Right lobe of liver (tissue), 6 donors: ENCODE data around the gene FBLN1. TPM values are rescaled to one million over a fixed set of nuclear protein-coding genes. Genes with fewer than 3 reads are reported as not detected.
"Not testable (repeated sequence)": the region's sequence is repeated elsewhere in the genome, so short reads cannot be mapped to it uniquely, and the experiment has no call there.

Experiments
- ATAC-seq, 4 donors: fragments of 200-7000 bp; cut with Tn5 transposase; one replicate each; pipeline ENCODE4 v1.9.1; 2020; ENCODE audit warnings: mild to moderate bottlenecking in 4 of 4, moderate library complexity in 4 of 4
- DNase-seq, 3 donors: peaks; one replicate each; pipeline ENCODE4 v3.0.0-alpha.2; 2020
- H3K27ac ChIP-seq, 3 donors: fragments of 200-600 bp; one replicate each; pipeline ENCODE4 v1.8.0; 2022
- H3K27me3 ChIP-seq, 2 donors: fragments of 200-600 bp; one replicate each; pipeline ENCODE4 v1.8.0; 2022
- H3K36me3 ChIP-seq, 4 donors: fragments of 200-600 bp; sonication (generic) in 1 of 4; one replicate each; pipeline versions ENCODE4 v1.5.1 to v1.8.0; 2017 to 2022; ENCODE audit warnings: control low read depth in 1 of 4
- H3K4me1 ChIP-seq, 4 donors: fragments of 200-600 bp; sonication (generic) in 1 of 4; one replicate each; pipeline versions ENCODE4 v1.5.1 to v1.8.0; 2017 to 2022; ENCODE audit warnings: control low read depth in 1 of 4
- H3K4me3 ChIP-seq, 3 donors: fragments of 200-600 bp; one replicate each; pipeline ENCODE4 v1.8.0; 2022
- H3K9me3 ChIP-seq, 4 donors: fragments of 200-600 bp; sonication (generic) in 1 of 4; one replicate each; pipeline versions ENCODE4 v1.5.1 to v1.8.0; 2017 to 2022; ENCODE audit warnings: control low read depth in 1 of 4
- POLR2A ChIP-seq: fragments of 450-650 bp; IDR thresholded peaks from one replicate; pipeline ENCODE4 v1.6.1; 2017; ENCODE audit warnings: antibody characterized with exemption, mild to moderate bottlenecking
- WGBS: methylation state at CpG from one replicate; pipeline ENCODE4 v1.1.6; 2018; ENCODE audit warnings: low coverage, low lambda C conversion rate; ENCODE audit not compliant: insufficient coverage; ENCODE audit errors: missing lambda C conversion rate; 5-methylcytosine and 5-hydroxymethylcytosine counted together
- intact Hi-C, 2 donors: fragments of 100-400 bp; cut with DNase I; formaldehyde crosslinking; loops; one replicate each; pipeline versions ENCODE4 v1.11.2 to v1.14.1; 2022
- total RNA-seq, 6 experiments: library from RNA; depleted of rRNA in 2 of 6; stranded (reverse); fragments of >200 nt in 2 of 6; fragmentation: NEBNext Ultra II Directional in 3 of 6; extraction: Animal tissue kit (Norgen Biotek cat#: 25700) in 3 of 6; gene quantifications; one replicate each; pipeline versions ENCODE4 v1.1.0 to v1.2.4, GENCODE V29; 2016 to 2023
- TF ChIP-seq, protein P1 (sequence below), 4 donors: fragments of 200-600 bp in 3 of 4; fragments of 450-650 bp in 1 of 4; IDR thresholded peaks; one replicate each; pipeline versions ENCODE4 v1.5.1 to v1.8.0; 2016 to 2022; ENCODE audit warnings: antibody characterized with exemption in 4 of 4, mild to moderate bottlenecking in 2 of 4
- donor health status: DM: no; HTN: yes; CAD: no.
- donor health status: DM: no; HTN: no; CAD: no.
- donor health status: DM: no; HTN: no; CAD: no.
- donor health status: DM: no; HTN: yes; CAD: no.
- donor health status: DM: no; HTN: yes; CAD: no.

Gene FBLN1
- total RNA-seq, 6 experiments from 2014 or later, result 1.6 to 6.6 (median 3.4) TPM

DNA sequence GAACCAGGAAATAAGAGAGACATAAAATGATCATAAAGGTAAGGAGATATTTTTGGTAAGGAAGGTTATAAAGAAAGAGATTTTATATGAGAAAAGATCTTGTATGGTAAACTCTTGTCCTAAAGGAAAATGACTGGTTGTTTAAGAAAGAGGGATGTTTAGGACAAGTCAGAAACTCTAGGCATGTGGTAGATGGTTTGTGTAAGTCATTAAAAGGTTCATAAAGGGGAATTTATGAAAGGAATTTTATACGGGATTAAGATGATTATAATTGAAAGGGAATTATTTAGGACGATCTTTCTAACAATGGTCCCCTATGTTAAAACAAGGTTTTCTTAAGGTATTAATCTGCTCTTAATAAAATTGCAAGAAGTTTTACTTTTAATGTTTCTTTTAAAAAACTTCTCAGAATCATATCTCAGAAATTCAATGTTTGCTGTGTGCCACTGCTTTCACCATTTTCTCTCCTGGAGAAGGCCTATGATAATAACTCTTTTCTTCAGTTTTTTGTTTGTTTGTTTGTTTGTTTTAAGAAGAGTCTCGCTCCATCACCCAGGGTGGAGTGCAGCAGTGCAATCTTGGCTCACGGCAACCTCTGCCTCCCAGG lies 13.8 kb upstream of the FBLN1 start:
- intact Hi-C loops, result no loop called here
- H3K9me3 ChIP-seq, result no peaks in the 10 kb centered on the region
- peaks cover 0 to 7% (median 0%) of the 10 kb centered on the region in 4 donors for H3K4me1 ChIP-seq
- no peaks in the 10 kb centered on the region for H3K36me3 ChIP-seq
- WGBS, result 71% methylated on average over 4 of the region's 4 CpGs
- TF ChIP-seq, protein P1, sequence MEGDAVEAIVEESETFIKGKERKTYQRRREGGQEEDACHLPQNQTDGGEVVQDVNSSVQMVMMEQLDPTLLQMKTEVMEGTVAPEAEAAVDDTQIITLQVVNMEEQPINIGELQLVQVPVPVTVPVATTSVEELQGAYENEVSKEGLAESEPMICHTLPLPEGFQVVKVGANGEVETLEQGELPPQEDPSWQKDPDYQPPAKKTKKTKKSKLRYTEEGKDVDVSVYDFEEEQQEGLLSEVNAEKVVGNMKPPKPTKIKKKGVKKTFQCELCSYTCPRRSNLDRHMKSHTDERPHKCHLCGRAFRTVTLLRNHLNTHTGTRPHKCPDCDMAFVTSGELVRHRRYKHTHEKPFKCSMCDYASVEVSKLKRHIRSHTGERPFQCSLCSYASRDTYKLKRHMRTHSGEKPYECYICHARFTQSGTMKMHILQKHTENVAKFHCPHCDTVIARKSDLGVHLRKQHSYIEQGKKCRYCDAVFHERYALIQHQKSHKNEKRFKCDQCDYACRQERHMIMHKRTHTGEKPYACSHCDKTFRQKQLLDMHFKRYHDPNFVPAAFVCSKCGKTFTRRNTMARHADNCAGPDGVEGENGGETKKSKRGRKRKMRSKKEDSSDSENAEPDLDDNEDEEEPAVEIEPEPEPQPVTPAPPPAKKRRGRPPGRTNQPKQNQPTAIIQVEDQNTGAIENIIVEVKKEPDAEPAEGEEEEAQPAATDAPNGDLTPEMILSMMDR (IDR thresholded peaks at IDR 0.05), result no peak
- TF ChIP-seq POLR2A, result no peak
- no peak for DNase-seq
- no peak overlapping the region for H3K27ac ChIP-seq
- H3K27me3 ChIP-seq, result no peaks in the 10 kb centered on the region
- H3K4me3 ChIP-seq, result no peak overlapping the region
- no peak for ATAC-seq

DNA sequence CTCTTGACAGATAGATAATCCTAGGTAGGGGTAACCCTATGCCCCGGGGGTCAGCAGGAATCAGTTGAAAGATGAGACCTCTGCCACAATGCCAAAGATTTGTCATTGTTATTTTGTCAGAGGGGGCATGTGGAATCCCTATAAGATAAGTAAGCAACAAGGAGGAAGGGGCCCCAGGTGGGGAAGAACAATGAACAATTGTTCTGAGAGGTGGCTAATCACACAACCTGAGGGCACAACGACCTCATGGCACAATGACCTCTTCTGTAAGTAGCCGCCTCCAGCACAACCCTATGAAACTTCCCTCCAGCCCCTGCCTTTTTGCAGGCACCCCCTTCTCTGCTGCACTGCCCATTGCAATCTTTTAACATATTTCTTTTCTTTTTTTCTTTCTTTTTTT lies 11.8 kb upstream of the FBLN1 start:
- H3K4me1 ChIP-seq, result no peaks in the 10 kb centered on the region
- no peaks in the 10 kb centered on the region for H3K36me3 ChIP-seq
- no peaks in the 10 kb centered on the region for H3K27me3 ChIP-seq
- no peak overlapping the region for H3K27ac ChIP-seq
- WGBS, result 56% methylated on average over 3 of the region's 3 CpGs
- intact Hi-C loops, result no loop called here
- TF ChIP-seq, protein P1 (IDR thresholded peaks at IDR 0.05), result no peak
- ATAC-seq (no peak), DNase-seq (no peak)
- no peaks in the 10 kb centered on the region for H3K9me3 ChIP-seq
- no peak overlapping the region for H3K4me3 ChIP-seq

DNA sequence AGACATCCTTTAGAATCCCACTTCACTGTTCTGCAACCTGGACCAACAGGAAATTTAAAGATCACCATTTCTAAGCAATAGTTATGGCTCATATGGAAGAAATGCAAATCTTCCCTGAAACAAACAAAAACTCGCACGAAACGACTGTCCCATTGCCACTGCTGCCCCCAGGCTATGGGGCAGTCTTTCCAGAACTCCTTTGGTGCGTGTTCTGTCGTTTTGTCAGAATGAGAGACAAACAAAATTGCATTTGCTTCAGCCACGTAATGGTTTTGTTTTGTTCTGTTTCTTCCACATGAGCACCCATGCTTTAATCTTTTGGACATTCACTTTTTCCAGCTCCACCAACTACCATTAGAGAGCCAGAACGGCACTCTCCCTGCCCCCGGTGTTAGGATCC lies 10.8 kb upstream of the FBLN1 start:
- Histone ChIP-seq H3K27me3 (no peaks in the 10 kb centered on the region), H3K4me3 (no peak overlapping the region), H3K27ac (no peak overlapping the region), H3K9me3 (no peaks in the 10 kb centered on the region), H3K4me1 (no peaks in the 10 kb centered on the region), H3K36me3 (no peaks in the 10 kb centered on the region)
- 82% methylated on average over 7 of the region's 8 CpGs for WGBS
- intact Hi-C loops, result no loop called here
- no peak for ATAC-seq
- TF ChIP-seq POLR2A, result no peak
- TF ChIP-seq, protein P1 (IDR thresholded peaks at IDR 0.05), result no peak
- DNase-seq, result no peak

DNA sequence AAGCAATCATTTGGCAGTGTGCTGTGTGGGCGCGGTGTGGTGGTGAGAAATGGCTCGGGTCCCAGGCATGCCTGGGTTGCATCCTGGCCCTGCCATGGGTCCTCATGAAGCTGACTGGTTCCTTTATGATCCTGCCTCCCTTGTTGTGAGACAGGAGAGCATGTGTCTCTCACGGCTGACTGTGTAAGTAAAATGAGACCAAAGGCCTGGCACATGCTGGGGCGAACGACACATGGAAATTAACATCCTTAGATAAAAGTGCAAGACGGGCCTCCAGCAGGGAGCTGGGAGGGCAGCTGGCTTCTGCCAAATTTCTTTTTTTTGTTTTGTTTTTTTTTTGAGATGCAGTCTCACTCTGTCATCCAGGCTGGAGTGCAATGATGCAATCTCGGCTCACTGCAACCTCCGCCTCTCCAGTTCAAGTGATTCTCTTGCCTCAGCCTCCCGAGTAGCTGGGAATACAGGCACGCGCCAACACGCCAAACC lies 9.4 kb upstream of the FBLN1 start:
- no peak for TF ChIP-seq POLR2A
- TF ChIP-seq, protein P1 (IDR thresholded peaks at IDR 0.05), result no peak
- 75% methylated on average over 12 of the region's 13 CpGs for WGBS
- Histone ChIP-seq H3K27me3 (no peaks in the 10 kb centered on the region), H3K27ac (no peak overlapping the region), H3K36me3 (no peaks in the 10 kb centered on the region), H3K4me3 (no peak overlapping the region), H3K4me1 (no peaks in the 10 kb centered on the region), H3K9me3 (no peaks in the 10 kb centered on the region)
- DNase-seq (no peak), ATAC-seq (no peak)
- intact Hi-C loops, result no loop called here

DNA sequence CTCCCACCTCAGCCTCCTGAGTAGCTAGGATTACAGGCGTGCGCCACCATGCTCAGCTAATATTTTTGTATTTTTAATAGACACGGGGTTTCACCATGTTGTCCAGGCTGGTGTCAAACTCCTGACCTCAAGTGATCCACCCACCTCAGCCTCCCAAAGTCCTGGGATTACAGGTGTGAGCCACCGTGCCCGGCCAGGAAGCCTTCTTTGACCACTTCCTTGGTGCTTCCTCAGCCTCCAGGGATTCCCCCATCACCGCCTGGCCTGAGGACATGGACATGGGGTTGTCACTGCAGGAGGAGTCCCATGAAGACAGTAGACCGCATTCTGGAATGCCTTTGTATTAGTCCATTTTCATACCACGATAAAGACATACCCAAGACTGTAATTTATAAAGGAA lies 8.4 kb upstream of the FBLN1 start:
- intact Hi-C loops, H3K27ac ChIP-seq, H3K36me3 ChIP-seq, H3K4me1 ChIP-seq, H3K4me3 ChIP-seq, H3K27me3 ChIP-seq, DNase-seq, H3K9me3 ChIP-seq, ATAC-seq: not testable (repeated sequence)
- WGBS, result 93% methylated on average over 2 of the region's 8 CpGs

DNA sequence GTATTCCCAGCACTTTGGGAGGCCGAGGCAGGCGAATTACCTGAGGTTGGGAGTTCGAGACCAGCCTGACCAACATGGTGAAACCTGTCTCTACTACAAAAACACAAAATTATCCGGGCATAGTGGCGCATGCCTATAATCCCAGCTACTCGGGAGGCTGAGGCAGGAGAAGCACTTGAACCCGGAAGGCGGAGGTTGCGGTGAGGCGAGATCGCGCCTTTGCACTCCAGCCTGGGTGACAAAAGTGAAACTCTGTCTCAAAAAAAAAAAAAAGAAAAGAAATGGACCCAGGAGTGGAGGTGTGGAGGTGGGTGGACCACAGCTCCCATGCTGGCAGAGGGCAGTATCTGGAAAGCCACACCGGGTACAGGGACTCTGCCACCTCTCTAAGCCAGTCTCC lies 7.1 kb upstream of the FBLN1 start:
- DNase-seq, ATAC-seq: not testable (repeated sequence)

More for the DNA sequence above, 7.1 kb upstream of the FBLN1 start:
- H3K27me3 ChIP-seq, H3K9me3 ChIP-seq, intact Hi-C loops, H3K4me1 ChIP-seq, H3K4me3 ChIP-seq, H3K36me3 ChIP-seq, H3K27ac ChIP-seq: not testable (repeated sequence)
- WGBS, result 86% methylated on average over 6 of the region's 13 CpGs
